GM19452 (cell line): ENCODE results near the gene SLC3A2.

Experiments used
- ATAC-seq: cut with Tn5 transposase; IDR thresholded peaks from one replicate; pipeline ENCODE4 v1.9.1; 2021; ENCODE audit not compliant: unreplicated experiment

Gene SLC3A2

DNA sequence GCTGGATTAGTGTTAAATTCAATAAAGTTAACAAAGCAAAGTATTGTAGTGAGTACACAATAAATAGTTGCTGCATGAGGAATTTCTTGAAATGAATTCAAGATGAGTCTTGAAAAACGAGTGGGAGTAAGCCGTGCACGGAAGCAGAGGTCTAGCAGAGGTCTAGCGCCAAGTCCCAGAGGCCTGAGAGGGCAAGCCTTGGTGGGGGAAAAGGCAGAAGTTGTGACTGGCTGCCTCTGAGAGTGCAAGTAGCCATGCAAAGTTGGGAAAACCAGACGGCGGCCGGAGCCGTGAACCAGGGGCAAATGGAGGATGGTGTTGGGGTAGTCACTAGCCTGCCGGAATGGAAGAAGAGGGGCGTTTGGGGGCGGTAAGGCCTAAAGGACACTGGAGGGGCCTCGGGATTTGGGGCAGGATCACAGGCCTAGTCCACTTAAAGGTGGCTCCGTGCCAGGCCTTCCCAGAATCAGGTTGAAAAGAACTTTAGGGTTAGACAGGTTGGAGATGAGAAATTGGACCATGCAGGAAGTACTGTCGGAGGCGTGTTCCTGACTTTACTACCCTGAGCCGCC lies 379 bp upstream of the SLC3A2 start:
- ATAC-seq: peak; percentile 13

DNA sequence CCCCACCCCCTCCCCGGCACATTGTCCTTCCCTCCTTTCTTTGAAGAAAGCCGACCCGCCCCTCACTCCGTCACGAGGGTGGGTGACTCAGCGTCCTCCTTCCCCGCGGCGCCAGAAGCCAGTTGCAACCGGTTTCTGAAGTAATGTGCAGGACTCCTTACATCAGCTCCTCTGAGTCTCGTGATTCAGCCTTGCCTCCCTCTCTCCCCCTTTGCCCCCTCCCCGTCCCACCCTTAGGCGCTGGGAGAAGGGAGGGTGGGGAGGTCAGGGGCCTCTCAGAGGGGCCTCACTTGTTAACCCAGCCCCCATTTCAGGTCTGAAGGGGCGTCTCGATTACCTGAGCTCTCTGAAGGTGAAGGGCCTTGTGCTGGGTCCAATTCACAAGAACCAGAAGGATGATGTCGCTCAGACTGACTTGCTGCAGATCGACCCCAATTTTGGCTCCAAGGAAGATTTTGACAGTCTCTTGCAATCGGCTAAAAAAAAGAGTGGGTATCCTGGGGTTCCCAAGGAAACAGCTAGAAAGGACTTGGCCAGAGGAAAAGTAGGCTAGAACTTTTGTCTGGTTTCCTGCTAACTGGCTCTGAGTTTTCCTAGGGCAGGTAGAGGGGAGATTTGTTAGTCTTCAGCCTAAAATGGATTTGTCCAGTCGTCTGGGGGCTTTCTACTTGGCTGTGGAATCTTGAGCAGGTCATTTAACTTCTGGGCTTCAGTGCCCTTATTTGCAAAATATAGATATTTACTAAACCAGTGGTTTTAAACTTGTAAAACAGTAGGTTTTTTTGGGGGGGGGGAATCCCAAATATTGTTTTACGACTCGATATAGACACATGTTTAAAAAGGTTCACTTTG lies 1.1 kb downstream of the SLC3A2 start:
- ATAC-seq: peak; percentile 49

DNA sequence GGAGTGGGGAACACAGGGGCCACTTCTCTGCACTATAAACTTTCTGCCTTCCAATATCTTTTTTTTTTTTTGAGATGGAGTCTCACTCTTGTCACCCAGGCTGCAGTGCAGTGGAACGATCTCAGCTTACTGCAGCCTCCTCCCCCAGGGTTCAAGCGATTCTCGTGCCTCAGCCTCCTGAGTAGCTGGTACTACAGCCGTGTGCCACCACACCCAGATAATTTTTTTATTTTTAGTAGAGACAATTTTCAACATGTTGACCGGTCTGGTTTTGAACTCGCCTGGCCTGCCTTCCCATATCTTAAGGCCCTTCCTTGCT lies 1.7 kb downstream of the SLC3A2 start:
- ATAC-seq: no peak

DNA sequence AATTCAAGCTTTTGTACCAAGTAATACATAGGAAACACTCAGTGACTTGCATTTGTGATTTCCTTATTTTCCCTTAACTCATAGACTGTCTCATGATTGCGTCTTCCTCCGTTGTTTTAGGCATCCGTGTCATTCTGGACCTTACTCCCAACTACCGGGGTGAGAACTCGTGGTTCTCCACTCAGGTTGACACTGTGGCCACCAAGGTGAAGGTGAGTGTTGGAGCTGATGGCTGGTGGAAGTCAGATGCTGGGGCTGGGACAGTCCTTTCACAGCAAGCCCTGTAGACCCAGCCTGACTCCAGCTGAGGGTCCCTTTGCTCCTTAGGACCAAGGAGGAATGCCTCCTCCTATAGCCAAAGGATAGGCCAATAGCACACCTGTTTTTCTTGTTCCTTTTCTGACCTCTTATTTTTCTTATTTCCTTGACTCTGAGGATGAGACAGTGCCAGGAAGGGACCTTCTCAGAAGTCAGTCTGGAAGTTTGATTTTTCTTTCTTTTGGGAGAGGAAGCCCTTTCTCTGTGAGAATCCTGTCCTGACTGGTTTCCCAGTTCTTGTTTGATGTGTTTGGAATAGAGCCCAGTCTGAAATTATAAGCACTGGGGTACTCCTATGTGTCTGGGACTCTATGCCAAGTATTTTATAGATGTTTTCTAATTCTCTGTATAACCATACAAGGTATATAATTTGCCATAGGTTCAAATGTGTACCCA lies 2.2 kb downstream of the SLC3A2 start:
- ATAC-seq: no peak

DNA sequence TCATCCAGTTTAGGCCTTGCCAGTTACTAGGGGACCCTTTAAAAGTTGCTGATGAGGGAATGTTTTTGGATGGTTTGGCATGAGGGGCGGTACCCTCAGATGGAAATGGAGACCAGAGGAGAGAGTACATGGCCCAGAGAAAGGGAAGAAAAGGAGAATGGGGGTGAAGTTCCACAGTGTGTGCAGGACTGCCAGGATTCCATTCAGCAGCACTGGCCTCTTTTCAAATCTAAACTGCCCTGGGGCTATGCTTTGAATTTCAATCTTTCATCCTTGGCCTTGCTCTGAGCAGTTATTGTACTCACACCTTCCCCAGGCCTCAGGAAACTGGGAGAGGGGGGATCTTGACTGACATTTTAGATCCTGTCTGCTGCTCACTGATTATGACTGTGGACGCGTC lies 3.0 kb downstream of the SLC3A2 start:
- ATAC-seq: no peak

DNA sequence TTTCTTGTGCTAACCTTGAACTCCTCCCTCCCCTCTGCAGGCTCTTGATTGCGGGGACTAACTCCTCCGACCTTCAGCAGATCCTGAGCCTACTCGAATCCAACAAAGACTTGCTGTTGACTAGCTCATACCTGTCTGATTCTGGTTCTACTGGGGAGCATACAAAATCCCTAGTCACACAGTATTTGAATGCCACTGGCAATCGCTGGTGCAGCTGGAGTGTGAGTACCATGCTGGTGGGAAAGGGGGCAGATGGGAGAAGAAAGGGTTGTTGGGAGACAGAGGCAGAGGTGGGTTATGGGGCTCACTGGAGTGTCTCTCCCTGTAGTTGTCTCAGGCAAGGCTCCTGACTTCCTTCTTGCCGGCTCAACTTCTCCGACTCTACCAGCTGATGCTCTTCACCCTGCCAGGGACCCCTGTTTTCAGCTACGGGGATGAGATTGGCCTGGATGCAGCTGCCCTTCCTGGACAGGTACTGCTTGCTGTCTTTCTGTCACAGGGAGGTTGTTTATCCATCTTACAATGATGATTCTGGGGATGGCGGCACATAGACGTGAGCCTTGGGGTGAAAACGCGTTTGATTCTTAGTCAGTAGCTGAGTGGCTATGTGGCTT lies 4.5 kb downstream of the SLC3A2 start:
- no peak for ATAC-seq

DNA sequence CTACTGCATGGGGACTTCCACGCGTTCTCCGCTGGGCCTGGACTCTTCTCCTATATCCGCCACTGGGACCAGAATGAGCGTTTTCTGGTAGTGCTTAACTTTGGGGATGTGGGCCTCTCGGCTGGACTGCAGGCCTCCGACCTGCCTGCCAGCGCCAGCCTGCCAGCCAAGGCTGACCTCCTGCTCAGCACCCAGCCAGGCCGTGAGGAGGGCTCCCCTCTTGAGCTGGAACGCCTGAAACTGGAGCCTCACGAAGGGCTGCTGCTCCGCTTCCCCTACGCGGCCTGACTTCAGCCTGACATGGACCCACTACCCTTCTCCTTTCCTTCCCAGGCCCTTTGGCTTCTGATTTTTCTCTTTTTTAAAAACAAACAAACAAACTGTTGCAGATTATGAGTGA lies 7.7 kb downstream of the SLC3A2 start:
- ATAC-seq: no peak

DNA sequence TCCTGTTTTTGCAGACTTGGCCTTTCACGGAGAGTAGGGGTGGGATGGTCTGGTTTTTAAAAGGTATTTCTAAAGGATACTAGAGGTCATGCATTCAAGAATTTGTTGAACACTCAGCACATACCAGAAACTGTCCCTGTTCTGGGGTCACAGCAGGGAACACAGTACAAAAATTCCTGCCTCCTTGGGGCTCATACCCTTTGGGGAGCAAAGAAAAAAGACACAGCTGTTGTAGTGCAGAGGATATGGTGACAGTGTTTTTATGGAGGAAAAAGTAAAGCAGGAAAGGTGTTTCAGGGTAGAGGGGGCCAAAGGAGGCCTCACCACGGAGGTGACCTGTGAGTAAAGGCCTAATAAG lies 8.4 kb downstream of the SLC3A2 start:
- no peak for ATAC-seq

DNA sequence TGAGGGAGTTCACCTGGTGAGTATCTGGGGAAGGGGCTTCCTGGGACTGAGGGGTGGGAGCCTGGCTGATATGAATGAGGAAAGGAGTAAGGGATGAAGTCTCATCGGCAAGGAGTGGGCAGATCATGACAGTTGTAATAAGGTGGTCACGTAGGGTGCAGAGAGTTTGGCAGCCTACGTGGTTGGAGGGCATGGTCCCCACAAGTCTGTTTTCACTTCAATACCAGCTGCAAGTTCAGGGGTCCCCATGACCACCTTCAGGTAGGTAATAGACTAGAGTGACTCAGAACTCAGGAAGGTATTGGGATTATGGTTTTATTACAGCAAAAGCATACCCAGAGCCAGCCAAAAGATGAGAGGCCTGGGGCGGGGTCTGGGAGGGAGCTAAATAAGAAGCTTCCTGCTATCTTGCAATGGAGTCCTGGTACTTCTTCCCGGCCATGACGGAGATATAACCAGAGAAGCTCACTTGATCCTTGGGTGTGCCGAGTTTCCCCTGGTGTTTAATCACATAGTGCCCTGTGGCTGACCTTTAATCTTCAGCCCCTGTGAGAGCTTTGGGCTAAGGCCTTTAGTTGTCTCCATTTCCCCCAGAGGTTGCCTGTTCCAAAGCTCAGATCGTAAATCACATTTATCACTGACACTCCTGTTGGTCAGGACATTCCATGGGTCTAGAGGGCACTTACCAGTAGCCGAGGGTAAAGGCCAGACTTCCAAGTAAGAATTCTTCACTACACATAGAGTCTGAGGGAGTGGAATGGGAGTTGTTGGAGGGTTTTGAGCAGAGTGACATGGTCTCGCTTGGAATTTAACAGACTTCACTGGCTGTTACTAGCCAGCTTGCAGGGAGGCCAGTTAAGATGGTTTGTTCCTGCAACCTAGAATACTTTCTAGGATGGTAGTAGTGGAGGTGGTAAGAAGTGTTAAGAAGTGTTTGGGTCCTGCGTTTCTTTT lies 9.1 kb downstream of the SLC3A2 start:
- ATAC-seq: no peak

DNA sequence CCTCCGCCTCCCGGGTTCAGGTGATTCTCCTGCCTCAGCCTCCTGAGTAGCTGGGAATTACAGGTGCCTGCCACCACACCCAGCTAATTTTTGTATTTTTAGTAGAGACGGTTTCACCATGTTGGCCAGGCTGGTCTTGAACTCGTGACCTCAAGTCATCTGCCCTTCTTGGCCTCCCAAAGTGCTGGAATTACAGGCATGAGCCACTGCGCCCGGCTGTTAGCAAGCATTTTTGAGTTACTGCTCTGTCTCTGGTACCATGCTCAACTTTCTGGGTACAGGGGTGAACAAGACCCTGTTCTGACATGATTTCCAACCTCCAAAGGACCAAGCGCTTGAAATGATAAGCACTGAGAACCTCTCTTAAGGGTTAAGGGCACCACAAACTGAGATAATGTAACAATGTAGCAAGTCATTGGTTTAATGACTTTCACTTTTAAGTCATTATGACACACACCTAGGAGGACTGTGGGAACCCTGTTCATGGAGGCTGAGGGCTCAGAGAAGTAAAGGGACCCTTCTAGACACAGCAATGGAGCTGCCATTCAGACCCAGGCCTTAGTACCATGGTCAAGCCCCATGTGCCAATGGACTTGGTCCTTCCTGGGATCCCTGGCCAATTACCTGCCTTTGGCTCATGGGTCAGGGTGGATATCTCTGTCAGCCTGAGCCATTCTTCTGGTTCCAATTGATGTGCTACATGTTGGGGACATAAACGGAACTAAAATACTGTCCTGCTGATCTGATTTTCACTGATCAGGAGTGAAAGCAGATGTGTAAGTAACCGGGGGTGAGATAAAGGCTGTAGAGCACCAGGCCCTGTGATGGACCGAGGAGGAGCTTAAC lies 11.6 kb downstream of the SLC3A2 start:
- no peak for ATAC-seq

DNA sequence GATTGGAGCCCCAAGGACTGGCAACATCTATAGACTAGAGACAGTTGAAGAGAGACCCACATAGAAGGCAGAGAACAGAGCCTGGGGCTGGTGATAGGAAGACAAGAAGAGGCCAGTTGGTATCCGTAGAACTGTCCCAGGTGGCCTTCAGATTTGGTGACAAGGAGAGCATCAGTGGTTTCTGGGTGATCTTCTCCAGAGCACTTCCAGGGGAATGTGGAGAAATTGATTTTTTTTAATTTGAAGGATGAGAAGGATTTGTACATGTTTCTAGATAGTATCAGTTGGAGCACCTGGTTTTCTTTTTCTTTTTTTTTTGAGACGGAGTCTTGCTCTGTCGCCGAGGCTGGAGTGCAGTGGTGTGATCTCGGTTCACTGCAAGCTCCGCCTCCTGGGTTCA lies 14.8 kb downstream of the SLC3A2 start:
- no peak for ATAC-seq

DNA sequence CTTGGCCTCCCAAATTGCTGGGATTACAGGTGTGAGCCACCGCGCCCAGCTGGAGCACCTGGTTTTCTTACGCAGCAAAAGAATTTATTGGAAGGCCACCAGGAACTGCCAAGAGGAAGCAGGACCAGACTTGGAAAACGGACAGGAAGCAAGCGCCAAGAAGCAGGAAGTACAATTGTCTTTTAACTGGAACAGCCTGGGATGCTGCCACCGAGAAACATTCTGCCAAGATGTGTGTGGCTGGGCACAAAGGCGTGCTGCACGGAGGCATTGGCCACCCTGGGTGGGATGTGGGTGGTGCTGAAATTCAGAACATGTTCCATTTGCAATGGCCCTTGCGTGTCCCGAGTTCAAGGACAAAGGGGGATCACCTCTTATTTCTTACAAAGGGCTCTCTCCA lies 15.4 kb downstream of the SLC3A2 start:
- no peak for ATAC-seq

DNA sequence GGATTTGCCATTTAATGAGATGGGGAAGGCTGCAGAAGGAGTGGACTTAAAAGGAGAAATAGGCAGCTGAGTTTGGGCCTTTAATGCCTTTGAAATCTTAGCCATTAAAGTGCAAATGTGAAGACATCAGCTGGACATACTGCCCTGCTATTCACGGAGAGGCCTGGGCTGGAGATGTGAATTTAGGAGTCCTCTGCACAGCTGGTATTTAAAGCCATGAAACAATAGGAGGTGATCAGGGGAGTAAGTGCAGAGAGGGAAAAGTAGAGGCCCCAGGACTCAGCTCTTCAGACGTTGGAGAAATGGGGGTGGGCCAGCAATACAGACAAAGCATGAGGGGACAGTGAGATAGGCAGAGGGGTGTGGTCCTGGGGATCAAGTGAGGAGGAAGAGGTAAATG lies 16.6 kb downstream of the SLC3A2 start:
- no peak for ATAC-seq

DNA sequence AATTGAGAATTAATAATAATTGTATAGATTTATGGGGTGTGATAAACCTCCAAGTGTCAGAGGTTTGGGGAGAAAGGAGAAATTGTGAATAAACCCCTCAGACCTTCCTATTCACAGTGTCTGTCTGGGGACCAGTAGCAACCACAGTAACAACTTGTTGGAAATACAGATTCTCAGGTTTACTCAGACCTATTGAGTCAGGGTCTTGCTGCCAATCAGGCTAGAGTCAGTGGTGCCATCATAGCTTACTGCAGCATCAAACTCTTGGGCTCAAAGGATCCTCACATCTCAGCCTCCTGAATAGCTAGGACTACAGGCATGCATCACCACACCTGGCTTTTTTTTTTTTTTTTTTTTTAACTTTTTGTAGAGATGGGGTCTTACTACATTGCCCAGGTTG lies 17.3 kb downstream of the SLC3A2 start:
- ATAC-seq: no peak

DNA sequence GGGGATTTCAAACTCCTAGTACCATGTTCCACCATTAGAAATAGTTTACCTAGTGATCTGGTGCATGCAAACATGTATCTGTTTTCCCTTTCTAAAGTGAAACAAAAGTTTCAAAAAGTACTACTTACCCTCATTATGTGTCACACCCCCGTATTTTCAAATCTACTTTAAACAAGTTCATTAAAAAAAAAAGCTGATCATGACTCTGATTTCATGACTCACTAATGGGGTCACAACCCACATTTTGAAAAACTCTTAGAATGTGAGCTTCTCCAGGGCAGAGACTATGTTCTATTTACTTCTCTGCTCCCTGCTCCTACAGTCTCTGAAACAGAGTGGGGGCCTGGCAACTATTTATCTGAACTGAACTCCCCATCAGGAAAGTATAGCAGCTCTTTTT lies 22.2 kb downstream of the SLC3A2 start:
- no peak for ATAC-seq

DNA sequence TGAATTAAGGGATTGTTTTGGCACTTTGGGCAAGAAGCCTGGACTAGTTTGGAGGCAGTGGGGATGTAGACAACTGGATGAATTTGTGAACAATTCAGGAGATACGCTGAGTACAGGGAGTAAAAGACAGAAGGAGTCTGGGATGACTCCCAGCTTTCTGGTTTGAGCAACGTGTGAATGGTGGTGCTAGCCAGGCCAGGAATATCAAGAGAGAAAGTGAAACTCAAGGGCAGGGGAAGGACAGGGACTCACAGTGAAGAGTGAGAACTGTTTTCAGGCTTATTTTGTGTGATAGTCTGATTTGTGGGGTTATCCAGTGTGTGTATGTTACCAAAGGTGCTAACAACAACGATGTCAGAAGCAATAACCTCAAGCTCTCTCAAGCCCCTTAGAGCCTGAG lies 24.6 kb downstream of the SLC3A2 start:
- no peak for ATAC-seq

DNA sequence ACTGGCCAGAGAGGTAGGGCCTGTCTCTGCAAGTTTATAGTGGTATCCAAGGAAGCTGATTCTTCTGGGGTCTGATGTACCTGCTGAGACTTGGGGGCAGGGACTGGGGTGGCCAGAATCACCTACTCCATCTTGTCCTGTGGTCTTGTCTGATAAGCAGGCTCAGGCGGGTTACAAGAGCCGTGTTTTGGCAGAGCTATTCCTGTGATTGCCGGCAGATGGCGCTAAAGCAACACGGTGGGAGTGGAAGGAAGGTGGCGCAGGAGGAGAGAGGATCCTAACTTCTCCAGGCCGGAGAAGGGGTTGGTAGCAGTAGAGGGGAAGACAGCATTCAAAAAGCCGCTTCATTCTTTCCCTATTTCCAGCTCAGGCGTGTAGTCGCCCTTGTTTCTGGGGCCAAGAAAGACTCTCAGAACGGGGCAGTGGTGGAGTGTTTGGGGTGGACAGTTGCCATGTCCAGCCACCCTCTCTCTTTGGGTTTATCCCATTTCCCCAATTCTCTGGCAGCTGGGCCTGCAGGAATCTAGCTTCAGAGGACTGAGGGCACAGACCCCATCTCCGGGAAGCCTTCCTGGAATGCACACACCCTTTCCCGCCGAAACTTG lies 25.3 kb downstream of the SLC3A2 start:
- ATAC-seq: no peak

DNA sequence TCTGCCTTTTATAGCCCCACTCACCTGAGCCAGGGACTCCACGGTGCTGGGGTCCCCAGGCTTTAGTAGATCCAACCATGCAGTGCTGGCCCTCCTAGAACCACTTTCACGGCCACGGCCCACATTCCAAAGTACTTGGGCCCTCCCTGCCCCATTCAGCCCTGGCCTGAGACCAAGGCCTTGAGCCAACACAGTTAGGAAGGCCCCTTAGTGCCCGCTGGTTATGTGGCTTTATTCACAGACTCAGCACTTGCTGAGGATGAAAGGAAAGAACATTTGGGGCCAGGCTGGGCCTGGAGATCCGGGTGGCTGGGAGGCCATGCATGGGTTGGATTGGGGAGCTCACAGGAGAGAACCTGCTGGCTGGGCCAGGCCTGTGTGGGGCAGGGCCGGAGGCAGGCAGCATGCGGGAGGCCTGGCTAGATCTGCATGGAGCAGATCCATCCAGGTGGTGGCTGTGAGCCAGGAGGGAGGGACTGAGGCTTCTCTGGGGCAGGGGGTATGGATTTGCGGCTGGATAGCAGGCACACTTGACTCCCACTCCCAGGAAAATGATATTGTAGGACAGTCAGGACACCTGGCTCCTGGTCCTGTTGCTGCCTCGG lies 27.9 kb downstream of the SLC3A2 start:
- ATAC-seq: no peak
